Choroid plexus epithelial cell (primary cell): ENCODE data around the gene COG4.
A peak's percentile ranks its signal among the peaks of the same experiment; 100 is the strongest.

Experiments
- DNase-seq: peaks from one replicate; pipeline ENCODE4 v3.0.0-alpha.2; 2010; ENCODE audit warnings: low read depth
- H3K4me3 ChIP-seq: 2 replicates; pipeline ENCODE4 v1.5.1; 2011; ENCODE audit warnings: low read depth, mild to moderate bottlenecking, control low read depth, low read length, moderate library complexity
- TF ChIP-seq, protein P1 (sequence below): conservative IDR thresholded peaks from 2 replicates; pipeline ENCODE4 v1.5.1; 2011; ENCODE audit warnings: low read depth, mild to moderate bottlenecking, control low read depth, inconsistent platforms, low read length, moderate library complexity

COG4 gene

DNA sequence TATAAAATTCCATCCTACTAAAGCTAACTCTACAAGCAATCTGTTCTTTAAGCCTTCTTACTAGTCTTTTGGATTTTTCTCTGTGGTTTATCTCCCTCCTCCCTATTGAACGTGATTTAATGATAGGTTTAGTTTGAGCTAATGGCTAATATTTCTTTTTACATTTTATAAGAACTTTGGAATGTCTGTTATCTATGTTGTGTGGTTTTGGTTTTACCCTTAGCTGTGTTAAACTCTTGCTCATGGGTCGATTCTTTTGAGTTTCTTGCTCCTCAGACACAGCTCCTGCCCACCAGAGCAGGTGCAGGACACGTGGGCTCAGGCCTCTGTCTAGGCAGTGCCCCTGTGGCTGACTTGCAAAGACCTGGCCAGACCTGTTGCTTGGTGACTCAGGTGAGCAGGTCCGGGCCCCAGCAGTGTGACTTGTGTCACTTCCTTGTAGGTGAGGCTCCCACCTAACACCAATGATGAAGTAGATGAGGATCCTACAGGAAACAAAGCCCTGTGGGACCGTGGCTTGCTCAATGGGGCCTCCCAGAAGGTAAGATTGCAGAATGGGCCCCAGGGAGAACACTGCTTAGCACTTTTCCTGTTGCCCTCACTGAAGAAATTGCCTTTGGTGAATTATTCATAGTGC, 45.4 kb upstream of the COG4 start:
- no peak overlapping the region for H3K4me3 ChIP-seq
- peak; percentile 66 for DNase-seq
- TF ChIP-seq, protein P1, sequence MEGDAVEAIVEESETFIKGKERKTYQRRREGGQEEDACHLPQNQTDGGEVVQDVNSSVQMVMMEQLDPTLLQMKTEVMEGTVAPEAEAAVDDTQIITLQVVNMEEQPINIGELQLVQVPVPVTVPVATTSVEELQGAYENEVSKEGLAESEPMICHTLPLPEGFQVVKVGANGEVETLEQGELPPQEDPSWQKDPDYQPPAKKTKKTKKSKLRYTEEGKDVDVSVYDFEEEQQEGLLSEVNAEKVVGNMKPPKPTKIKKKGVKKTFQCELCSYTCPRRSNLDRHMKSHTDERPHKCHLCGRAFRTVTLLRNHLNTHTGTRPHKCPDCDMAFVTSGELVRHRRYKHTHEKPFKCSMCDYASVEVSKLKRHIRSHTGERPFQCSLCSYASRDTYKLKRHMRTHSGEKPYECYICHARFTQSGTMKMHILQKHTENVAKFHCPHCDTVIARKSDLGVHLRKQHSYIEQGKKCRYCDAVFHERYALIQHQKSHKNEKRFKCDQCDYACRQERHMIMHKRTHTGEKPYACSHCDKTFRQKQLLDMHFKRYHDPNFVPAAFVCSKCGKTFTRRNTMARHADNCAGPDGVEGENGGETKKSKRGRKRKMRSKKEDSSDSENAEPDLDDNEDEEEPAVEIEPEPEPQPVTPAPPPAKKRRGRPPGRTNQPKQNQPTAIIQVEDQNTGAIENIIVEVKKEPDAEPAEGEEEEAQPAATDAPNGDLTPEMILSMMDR = no peak

DNA sequence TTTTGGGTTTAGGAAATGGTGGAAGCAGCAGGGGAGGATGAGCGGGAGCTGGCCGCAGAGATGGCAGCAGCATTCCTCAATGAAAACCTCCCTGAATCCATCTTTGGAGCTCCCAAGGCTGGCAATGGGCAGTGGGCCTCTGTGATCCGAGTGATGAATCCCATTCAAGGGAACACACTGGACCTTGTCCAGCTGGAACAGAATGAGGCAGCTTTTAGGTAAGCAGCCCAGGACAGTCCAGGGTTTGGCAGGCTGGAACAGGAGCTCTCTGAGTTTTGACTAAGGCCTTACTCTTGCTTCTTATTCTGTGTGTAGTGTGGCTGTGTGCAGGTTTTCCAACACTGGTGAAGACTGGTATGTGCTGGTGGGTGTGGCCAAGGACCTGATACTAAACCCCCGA, 41.7 kb upstream of the COG4 start:
- no peak for DNase-seq
- H3K4me3 ChIP-seq = no peak overlapping the region
- TF ChIP-seq, protein P1 = no peak

DNA sequence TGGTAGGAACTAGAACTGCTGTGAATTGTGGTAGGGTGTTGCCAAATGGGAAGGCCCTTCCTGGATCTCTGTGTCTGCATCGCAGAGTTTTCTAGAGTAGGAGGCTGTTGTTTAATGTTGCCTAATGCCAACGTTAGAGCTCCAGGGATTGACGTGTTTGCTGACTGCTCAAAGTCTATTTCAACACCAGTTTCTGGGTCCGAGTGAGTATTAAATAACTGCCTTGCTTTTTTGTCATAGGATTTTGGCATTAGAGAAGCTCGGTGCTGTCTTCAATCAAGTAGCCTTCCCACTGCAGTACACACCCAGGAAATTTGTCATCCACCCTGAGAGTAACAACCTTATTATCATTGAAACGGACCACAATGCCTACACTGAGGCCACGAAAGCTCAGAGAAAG, 40.3 kb upstream of the COG4 start:
- peak; percentile 39 for DNase-seq
- TF ChIP-seq, protein P1 = no peak
- no peak overlapping the region for H3K4me3 ChIP-seq

DNA sequence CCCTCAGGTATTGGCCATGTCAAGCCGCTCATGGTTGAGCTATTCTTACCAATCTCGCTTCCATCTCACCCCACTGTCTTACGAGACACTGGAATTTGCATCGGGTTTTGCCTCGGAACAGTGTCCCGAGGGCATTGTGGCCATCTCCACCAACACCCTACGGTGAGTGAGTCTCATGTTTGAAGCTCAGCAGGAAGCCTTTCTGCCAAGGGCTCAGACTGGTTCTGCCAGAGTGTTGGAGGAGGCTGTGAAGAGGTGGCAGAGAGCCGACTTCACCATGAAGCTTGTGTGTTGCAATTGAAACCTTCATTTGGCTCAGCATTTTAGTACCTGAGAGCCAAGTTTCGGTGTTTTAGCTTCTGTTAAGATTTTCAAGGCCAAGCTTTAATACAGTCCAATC, 38.3 kb upstream of the COG4 start:
- no peak overlapping the region for H3K4me3 ChIP-seq
- TF ChIP-seq, protein P1 = no peak
- no peak for DNase-seq

DNA sequence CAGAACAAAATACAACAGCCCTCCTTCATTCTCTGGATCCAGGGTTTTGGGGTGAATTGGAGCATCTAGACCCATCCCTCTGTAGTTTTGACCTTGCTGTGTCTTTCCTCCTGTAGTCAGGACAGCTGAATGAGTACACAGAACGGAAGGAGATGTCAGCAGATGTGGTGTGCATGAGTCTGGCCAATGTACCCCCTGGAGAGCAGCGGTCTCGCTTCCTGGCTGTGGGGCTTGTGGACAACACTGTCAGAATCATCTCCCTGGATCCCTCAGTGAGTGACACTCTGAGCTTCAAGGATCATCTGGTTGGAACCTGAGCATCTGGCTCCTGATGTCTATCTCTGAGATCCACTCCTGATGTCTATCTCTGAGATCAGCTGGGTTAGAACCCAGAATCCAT, 32.7 kb upstream of the COG4 start:
- TF ChIP-seq, protein P1 = no peak
- peak; percentile 86 for DNase-seq
- H3K4me3 ChIP-seq = no peak overlapping the region

- TF ChIP-seq, protein P1 = no peak
- no peak overlapping the region for H3K4me3 ChIP-seq
- DNase-seq = peak; percentile 89
Measured at GRCh38 chr16:70553645-70554044, 30.3 kb upstream of the COG4 start.

- H3K4me3 ChIP-seq = no peak overlapping the region
- DNase-seq = no peak
- TF ChIP-seq, protein P1 = no peak
Measured at GRCh38 chr16:70552675-70553074, 29.3 kb upstream of the COG4 start.
